ENCODE data around the gene ADGRB3.

Gene ADGRB3

GRCh38 chr6:69265090-69265489 is 630.0 kb downstream of the ADGRB3 start:
- no peaks in the 10 kb centered on the region for H3K9me3 Mint-ChIP-seq
- no peaks in the 10 kb centered on the region for H3K27me3 Mint-ChIP-seq (ENCODE audit: low read depth, poor library complexity)
- no peak for DNase-seq
- no peak overlapping the region for H3K27ac Mint-ChIP-seq
- H3K36me3 Mint-ChIP-seq (ENCODE audit: low read depth), result no peaks in the 10 kb centered on the region
- TF ChIP-seq, protein P1, sequence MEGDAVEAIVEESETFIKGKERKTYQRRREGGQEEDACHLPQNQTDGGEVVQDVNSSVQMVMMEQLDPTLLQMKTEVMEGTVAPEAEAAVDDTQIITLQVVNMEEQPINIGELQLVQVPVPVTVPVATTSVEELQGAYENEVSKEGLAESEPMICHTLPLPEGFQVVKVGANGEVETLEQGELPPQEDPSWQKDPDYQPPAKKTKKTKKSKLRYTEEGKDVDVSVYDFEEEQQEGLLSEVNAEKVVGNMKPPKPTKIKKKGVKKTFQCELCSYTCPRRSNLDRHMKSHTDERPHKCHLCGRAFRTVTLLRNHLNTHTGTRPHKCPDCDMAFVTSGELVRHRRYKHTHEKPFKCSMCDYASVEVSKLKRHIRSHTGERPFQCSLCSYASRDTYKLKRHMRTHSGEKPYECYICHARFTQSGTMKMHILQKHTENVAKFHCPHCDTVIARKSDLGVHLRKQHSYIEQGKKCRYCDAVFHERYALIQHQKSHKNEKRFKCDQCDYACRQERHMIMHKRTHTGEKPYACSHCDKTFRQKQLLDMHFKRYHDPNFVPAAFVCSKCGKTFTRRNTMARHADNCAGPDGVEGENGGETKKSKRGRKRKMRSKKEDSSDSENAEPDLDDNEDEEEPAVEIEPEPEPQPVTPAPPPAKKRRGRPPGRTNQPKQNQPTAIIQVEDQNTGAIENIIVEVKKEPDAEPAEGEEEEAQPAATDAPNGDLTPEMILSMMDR (IDR thresholded peaks at IDR 0.05), result no peak
- H3K4me1 Mint-ChIP-seq, result no peaks in the 10 kb centered on the region
- H3K4me3 Mint-ChIP-seq, result no peak overlapping the region

DNA sequence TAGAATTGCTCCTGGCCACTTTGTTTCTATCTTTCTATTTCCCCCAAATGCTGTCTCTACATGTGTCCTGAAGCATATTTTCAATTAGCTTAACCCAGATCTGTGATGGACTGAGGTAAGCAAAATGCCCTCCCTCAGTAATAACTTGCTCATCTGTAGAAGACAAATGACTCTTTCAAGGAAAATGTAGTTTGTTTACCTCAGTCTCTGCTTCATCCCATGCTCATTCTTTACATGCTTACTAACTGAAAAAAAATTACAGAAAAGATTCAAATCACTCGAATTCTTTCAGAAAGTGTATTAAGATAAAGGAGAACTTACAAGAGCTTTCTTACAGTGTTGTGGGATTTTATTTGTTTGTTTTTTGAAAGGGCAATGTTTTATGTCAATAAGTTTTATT is 630.6 kb downstream of the ADGRB3 start:
- H3K4me3 Mint-ChIP-seq, result no peak overlapping the region
- DNase-seq, result no peak
- H3K36me3 Mint-ChIP-seq (ENCODE audit: low read depth), result no peaks in the 10 kb centered on the region
- H3K4me1 Mint-ChIP-seq, result no peaks in the 10 kb centered on the region
- H3K27ac Mint-ChIP-seq, result no peak overlapping the region
- TF ChIP-seq, protein P1 (IDR thresholded peaks at IDR 0.05), result no peak
- no peaks in the 10 kb centered on the region for H3K27me3 Mint-ChIP-seq (ENCODE audit: low read depth, poor library complexity)
- H3K9me3 Mint-ChIP-seq, result no peaks in the 10 kb centered on the region

- H3K27me3 Mint-ChIP-seq (ENCODE audit: low read depth, poor library complexity), result peaks cover 3% of the 10 kb centered on the region
- TF ChIP-seq, protein P1 (IDR thresholded peaks at IDR 0.05), result no peak
- H3K4me1 Mint-ChIP-seq, result no peaks in the 10 kb centered on the region
- H3K27ac Mint-ChIP-seq, result no peak overlapping the region
- DNase-seq, result no peak
- no peaks in the 10 kb centered on the region for H3K36me3 Mint-ChIP-seq (ENCODE audit: low read depth)
- H3K9me3 Mint-ChIP-seq, result no peaks in the 10 kb centered on the region
- H3K4me3 Mint-ChIP-seq, result no peak overlapping the region
Measured at GRCh38 chr6:69276204-69276603, 641.1 kb downstream of the ADGRB3 start.

DNA sequence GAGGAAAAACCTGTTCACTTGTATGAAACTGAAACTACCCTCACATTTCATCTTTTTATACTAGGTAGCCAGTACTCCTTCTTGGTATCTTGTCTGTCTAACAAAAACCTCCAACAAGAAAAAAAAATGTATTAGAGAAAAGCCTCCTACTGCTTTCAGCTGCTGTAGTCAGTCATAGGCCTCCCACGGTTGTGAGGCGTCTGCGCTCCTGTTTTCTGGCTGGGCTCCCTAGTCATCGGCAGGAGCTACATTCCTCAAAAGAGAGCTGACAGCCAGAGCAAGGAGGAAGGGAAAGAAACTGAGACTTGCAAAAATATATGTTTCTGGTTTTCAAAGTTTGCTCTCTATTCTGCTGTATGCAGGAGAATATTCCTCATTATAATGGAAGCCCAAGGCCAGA is 644.7 kb downstream of the ADGRB3 start:
- no peaks in the 10 kb centered on the region for H3K9me3 Mint-ChIP-seq
- H3K4me1 Mint-ChIP-seq, result no peaks in the 10 kb centered on the region
- TF ChIP-seq, protein P1 (IDR thresholded peaks at IDR 0.05), result no peak
- DNase-seq, result no peak
- H3K4me3 Mint-ChIP-seq, result no peak overlapping the region
- no peak overlapping the region for H3K27ac Mint-ChIP-seq
- H3K27me3 Mint-ChIP-seq (ENCODE audit: low read depth, poor library complexity), result peaks cover 3% of the 10 kb centered on the region
- H3K36me3 Mint-ChIP-seq (ENCODE audit: low read depth), result no peaks in the 10 kb centered on the region

DNA sequence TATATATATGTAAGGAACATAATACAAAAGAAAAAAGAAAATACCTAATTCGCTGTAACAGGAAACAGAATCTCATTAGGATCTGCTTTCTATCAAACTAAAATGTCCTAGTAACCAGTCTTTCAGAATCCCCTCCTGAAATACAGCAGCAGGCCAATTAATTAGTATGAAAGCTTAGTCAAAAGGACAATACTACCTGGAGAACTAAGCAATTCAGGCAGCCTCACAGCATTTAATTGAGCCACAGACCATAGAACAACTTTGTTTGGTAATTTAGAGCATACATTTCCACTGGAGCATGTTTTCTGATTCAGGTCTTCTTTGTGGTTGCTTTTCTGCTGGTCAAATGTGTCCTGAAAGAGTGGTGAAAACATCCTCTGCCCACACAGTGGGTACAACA is 645.8 kb downstream of the ADGRB3 start:
- no peak for DNase-seq
- Mint-ChIP-seq H3K27me3 (ENCODE audit: low read depth, poor library complexity) (peaks cover 3% of the 10 kb centered on the region), H3K4me3 (no peak overlapping the region), H3K27ac (no peak overlapping the region), H3K9me3 (no peaks in the 10 kb centered on the region), H3K36me3 (ENCODE audit: low read depth) (no peaks in the 10 kb centered on the region), H3K4me1 (no peaks in the 10 kb centered on the region)
- TF ChIP-seq, protein P1 (IDR thresholded peaks at IDR 0.05), result no peak

GRCh38 chr6:69284176-69284730 is 649.2 kb downstream of the ADGRB3 start:
- Mint-ChIP-seq H3K27ac (no peak overlapping the region), H3K9me3 (no peaks in the 10 kb centered on the region), H3K4me3 (no peak overlapping the region), H3K4me1 (no peaks in the 10 kb centered on the region), H3K27me3 (ENCODE audit: low read depth, poor library complexity) (peaks cover 3% of the 10 kb centered on the region), H3K36me3 (ENCODE audit: low read depth) (no peaks in the 10 kb centered on the region)
- TF ChIP-seq, protein P1 (IDR thresholded peaks at IDR 0.05), result no peak
- DNase-seq, result no peak
